ENCODE data around the gene SPOP. TPM values are rescaled to one million over a fixed set of nuclear protein-coding genes. Genes with fewer than 3 reads are reported as not detected.

Gene SPOP
- total RNA-seq, 4 donors from 2014 or later: 27.5 to 57.5 (median 53.5) TPM

DNA sequence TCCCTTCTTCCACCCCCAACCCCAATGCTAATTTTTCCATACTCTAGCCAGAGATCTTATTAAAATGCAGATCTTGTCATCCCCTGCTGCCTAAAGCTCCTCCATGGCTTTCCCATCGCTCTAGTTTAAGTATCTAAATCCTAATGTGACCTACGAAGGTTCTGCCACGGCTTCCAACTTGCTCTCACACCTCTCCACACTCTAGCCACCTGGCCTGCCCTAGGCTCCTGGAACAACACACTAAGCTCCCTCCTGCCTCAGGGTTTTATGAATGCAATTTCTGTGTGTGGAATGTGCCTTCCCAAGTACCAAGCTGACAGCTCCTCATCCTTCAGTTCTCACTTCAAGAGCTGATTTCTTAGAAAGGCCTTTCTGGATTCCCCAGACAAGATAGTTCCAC is 85.6 kb downstream of the SPOP start:
- no peak for TF ChIP-seq POLR2A (IDR thresholded peaks at IDR 0.05)
- TF ChIP-seq, protein P1, sequence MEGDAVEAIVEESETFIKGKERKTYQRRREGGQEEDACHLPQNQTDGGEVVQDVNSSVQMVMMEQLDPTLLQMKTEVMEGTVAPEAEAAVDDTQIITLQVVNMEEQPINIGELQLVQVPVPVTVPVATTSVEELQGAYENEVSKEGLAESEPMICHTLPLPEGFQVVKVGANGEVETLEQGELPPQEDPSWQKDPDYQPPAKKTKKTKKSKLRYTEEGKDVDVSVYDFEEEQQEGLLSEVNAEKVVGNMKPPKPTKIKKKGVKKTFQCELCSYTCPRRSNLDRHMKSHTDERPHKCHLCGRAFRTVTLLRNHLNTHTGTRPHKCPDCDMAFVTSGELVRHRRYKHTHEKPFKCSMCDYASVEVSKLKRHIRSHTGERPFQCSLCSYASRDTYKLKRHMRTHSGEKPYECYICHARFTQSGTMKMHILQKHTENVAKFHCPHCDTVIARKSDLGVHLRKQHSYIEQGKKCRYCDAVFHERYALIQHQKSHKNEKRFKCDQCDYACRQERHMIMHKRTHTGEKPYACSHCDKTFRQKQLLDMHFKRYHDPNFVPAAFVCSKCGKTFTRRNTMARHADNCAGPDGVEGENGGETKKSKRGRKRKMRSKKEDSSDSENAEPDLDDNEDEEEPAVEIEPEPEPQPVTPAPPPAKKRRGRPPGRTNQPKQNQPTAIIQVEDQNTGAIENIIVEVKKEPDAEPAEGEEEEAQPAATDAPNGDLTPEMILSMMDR (IDR thresholded peaks at IDR 0.05 in 4 of 5, conservative IDR thresholded peaks at IDR 0.05 in 1 of 5): no peak
- H3K27ac ChIP-seq: no peak overlapping the region
- peaks cover 0 to 14% of the 10 kb centered on the region in 2 donors for H3K36me3 ChIP-seq
- no peak for DNase-seq
- in situ Hi-C loops (cut with MboI; ENCODE audit: low sequenced_read_pairs in 4 of 4): no loop called here
- ATAC-seq: no peak
- intact Hi-C loops (cut with DNase I; ENCODE audit: low total_unique reads): no loop called here
- no peak overlapping the region for H3K4me3 ChIP-seq
- no peaks in the 10 kb centered on the region for H3K27me3 ChIP-seq
- no peaks in the 10 kb centered on the region for H3K4me1 ChIP-seq
- H3K9me3 ChIP-seq: no peaks in the 10 kb centered on the region

DNA sequence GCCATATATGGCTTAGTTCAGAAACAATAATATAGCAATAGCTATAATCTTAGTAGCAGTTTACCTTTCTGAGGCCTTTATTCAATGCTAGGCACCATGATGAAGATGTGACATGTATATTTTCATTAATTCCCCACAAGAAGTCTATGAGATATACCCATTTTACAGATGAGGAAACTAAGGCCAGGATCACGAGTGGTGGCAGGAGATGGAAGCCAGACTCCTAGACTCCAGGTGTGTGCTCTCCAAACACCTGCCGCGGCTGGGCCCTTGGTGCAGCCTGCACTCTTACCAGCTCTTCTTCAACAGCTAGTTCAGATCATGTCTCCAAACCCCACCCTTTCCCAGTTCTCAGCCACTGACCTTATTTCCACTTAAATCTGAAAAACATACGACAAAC is 87.0 kb downstream of the SPOP start:
- intact Hi-C loops (cut with DNase I; ENCODE audit: low total_unique reads) (no loop called here), in situ Hi-C loops (cut with MboI; ENCODE audit: low sequenced_read_pairs in 4 of 4) (no loop called here)
- ATAC-seq: no peak
- H3K4me1 ChIP-seq: no peaks in the 10 kb centered on the region
- no peak overlapping the region for H3K27ac ChIP-seq
- H3K4me3 ChIP-seq: no peak overlapping the region
- H3K36me3 ChIP-seq: peaks cover 0 to 5% of the 10 kb centered on the region in 2 donors
- TF ChIP-seq, protein P1 (IDR thresholded peaks at IDR 0.05 in 4 of 5, conservative IDR thresholded peaks at IDR 0.05 in 1 of 5): no peak
- no peak for DNase-seq
- H3K9me3 ChIP-seq: no peaks in the 10 kb centered on the region
- no peaks in the 10 kb centered on the region for H3K27me3 ChIP-seq

DNA sequence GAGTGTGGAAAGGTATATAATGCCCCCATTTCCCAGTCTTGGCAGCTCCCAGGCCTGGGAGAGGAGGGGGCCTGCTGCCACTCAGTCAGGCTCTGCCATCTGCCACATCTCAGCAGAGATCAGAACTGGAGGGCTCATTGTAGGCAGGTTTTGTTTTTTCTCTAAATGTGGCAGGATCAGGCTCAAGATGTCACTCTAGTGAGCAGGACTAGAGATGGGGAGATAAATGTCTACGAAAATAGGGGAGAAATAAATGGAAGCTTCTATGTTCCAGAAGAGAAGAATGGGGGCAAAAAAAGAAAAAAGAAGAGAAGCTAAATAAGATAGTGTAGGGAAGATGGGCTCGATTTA is 88.3 kb downstream of the SPOP start:
- ATAC-seq (no peak), DNase-seq (no peak)
- no peaks in the 10 kb centered on the region for H3K27me3 ChIP-seq
- no peak overlapping the region for H3K27ac ChIP-seq
- no peaks in the 10 kb centered on the region for H3K9me3 ChIP-seq
- H3K36me3 ChIP-seq: no peaks in the 10 kb centered on the region
- no peaks in the 10 kb centered on the region for H3K4me1 ChIP-seq
- no peak overlapping the region for H3K4me3 ChIP-seq
- intact Hi-C loops (cut with DNase I; ENCODE audit: low total_unique reads) (no loop called here), in situ Hi-C loops (cut with MboI; ENCODE audit: low sequenced_read_pairs in 4 of 4) (no loop called here)
- no peak for TF ChIP-seq POLR2A (IDR thresholded peaks at IDR 0.05)
- TF ChIP-seq, protein P1 (IDR thresholded peaks at IDR 0.05 in 4 of 5, conservative IDR thresholded peaks at IDR 0.05 in 1 of 5): no peak

DNA sequence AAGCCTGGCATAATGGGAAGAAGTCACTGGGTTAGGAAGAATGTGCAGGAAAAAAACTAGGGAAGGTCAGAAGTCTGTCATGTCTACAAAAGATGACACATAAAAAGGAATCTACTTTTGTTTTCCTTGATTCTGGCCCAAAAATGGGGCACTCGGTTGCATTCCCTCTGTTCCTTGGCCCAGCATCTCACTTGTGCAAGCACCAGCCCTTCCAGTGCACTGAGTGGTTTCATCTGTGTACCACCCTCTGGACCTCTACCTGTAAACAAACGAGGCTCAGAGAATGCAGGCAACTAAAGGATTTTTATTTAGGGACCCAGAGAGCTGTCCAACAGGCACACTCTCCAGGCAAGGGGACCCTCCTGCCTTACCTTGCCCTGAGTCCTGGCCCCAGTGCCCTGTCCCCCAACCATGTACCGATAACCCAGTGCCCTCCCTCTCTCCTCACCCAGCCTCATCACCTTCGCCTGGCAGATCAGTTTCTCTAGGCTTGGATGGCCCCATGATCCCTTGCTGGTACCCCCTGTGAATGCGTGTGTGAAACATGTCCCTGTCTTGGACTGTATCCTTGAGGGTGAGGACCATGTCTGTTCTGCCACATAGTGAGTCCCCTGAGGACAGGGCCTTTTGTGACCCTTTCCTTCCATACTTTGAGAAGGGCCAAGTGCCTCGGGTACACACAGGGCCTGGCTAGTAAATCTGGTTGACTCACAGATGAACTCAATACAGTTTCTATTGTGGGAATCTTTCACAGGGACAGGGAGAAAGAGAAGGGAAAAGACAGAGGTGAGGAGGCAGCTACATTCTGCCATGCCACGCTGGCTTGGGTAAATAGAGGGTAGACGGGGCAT is 88.9 kb downstream of the SPOP start:
- Histone ChIP-seq H3K36me3 (no peaks in the 10 kb centered on the region), H3K27me3 (no peaks in the 10 kb centered on the region), H3K9me3 (no peaks in the 10 kb centered on the region), H3K4me3 (no peak overlapping the region), H3K4me1 (no peaks in the 10 kb centered on the region), H3K27ac (no peak overlapping the region)
- DNase-seq (no peak), ATAC-seq (no peak)
- in situ Hi-C loops (cut with MboI; ENCODE audit: low sequenced_read_pairs in 4 of 4) (no loop called here), intact Hi-C loops (cut with DNase I; ENCODE audit: low total_unique reads) (no loop called here)
- no peak for TF ChIP-seq POLR2A (IDR thresholded peaks at IDR 0.05)
- TF ChIP-seq, protein P1 (IDR thresholded peaks at IDR 0.05 in 4 of 5, conservative IDR thresholded peaks at IDR 0.05 in 1 of 5): no peak

DNA sequence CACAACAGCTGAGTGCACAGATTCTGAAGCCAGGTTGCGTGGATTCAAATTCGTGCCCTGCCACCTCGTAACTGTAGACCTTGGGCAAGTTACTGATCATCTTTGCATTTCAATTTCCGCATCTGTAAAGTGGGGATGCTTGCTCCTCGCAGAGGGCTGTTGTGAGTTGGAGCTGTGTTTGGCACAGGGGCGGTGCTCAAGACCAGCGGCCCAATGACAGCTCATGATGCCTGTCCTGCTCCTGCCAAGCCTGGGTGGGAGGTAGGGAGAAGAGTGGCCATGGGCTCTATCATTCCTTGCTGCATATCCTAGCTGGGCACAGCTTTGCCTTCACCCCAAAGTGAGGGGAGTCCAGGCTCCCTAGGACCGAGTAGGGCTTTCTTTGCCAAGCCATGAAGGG is 89.6 kb downstream of the SPOP start:
- DNase-seq (no peak), ATAC-seq (no peak)
- in situ Hi-C loops (cut with MboI; ENCODE audit: low sequenced_read_pairs in 4 of 4): no loop called here
- no peaks in the 10 kb centered on the region for H3K9me3 ChIP-seq
- H3K4me3 ChIP-seq: no peak overlapping the region
- no peak for TF ChIP-seq POLR2A (IDR thresholded peaks at IDR 0.05)
- TF ChIP-seq, protein P1 (IDR thresholded peaks at IDR 0.05 in 4 of 5, conservative IDR thresholded peaks at IDR 0.05 in 1 of 5): no peak
- no peaks in the 10 kb centered on the region for H3K36me3 ChIP-seq
- H3K27ac ChIP-seq: no peak overlapping the region
- H3K27me3 ChIP-seq: no peaks in the 10 kb centered on the region
- H3K4me1 ChIP-seq: no peaks in the 10 kb centered on the region
- intact Hi-C loops (cut with DNase I; ENCODE audit: low total_unique reads): no loop called here

All from gastrocnemius medialis (tissue), 4 donors.